SK-N-SH (cell line): Measurements from ENCODE around the gene ZBTB26. TPM values are rescaled to one million over a fixed set of nuclear protein-coding genes. Genes with fewer than 3 reads are reported as not detected.
A peak's percentile ranks its signal among the peaks of the same experiment; 100 is the strongest.

Source experiments
- CTCF ChIA-PET: fragments of 300-600, 350-600 bp; formaldehyde crosslinking; extraction: SDS; loops from one replicate; lab custom pipeline; 2021; lab: Yijun Ruan, JAX
- POLR2A ChIA-PET: fragments of 350-600 bp; sonication (Branson Sonifier 250); formaldehyde crosslinking; extraction: SDS; loops from one replicate; lab custom pipeline; 2020; ENCODE audit warnings: antibody characterized with exemption, inconsistent platforms; lab: Yijun Ruan, JAX
- DNase-seq: peaks from one replicate; pipeline ENCODE4 v3.0.0; 2012
- H2AFZ ChIP-seq: fragments of 200-600 bp; sonication (generic); 2 replicates; pipeline ENCODE4 v1.8.1; 2016; ENCODE audit warnings: antibody characterized with exemption, mild to moderate bottlenecking, low read depth
- H3F3A ChIP-seq: fragments of 200-600 bp; sonication (generic); replicated peaks from 2 replicates; pipeline ENCODE3; 2016; ENCODE audit warnings: antibody characterized with exemption, mild to moderate bottlenecking; ENCODE audit not compliant: insufficient read depth
- H3K27ac ChIP-seq, 2 experiments: fragments of 200-500 bp in 1 of 2; fragments of 200-600 bp in 1 of 2; sonication (Bioruptor generic) in 1 of 2; sonication (generic), shearing (Covaris generic) in 1 of 2; 2 replicates each; pipeline versions ENCODE4 v1.5.1 to v1.6.1; 2014 to 2016; ENCODE audit warnings: low read depth in 2 of 2, inconsistent platforms in 1 of 2, low read length in 1 of 2, mild to moderate bottlenecking in 1 of 2, mixed read lengths in 1 of 2
- H3K27me3 ChIP-seq: fragments of 200-600 bp; sonication (generic), shearing (Covaris generic); 2 replicates; pipeline ENCODE4 v1.6.1; 2016; ENCODE audit warnings: mixed run types; ENCODE audit not compliant: insufficient read depth
- H3K36me3 ChIP-seq, 2 experiments: fragments of 200-500 bp in 1 of 2; fragments of 200-600 bp in 1 of 2; sonication (Bioruptor generic) in 1 of 2; sonication (generic) in 1 of 2; replicated peaks in 1 of 2; 2 replicates each; pipeline versions ENCODE3 to v1.5.1; 2014 to 2016; ENCODE audit warnings: low read length in 1 of 2, mild to moderate bottlenecking in 1 of 2; ENCODE audit not compliant: insufficient read depth in 2 of 2, control insufficient read depth in 1 of 2
- H3K4me1 ChIP-seq, 2 experiments: fragments of 200-500 bp in 1 of 2; fragments of 200-600 bp in 1 of 2; sonication (Bioruptor generic) in 1 of 2; sonication (generic), shearing (Covaris generic) in 1 of 2; 2 replicates each; pipeline versions ENCODE4 v1.5.1 to v1.6.1; 2014 to 2016; ENCODE audit warnings: low read depth in 1 of 2, low read length in 1 of 2, mixed run types in 1 of 2; ENCODE audit not compliant: insufficient read depth in 2 of 2, control insufficient read depth in 1 of 2
- H3K4me2 ChIP-seq: fragments of 200-600 bp; sonication (generic), shearing (Covaris generic); 2 replicates; pipeline ENCODE4 v1.6.1; 2017; ENCODE audit warnings: mixed run types
- H3K4me3 ChIP-seq, 2 experiments: fragments of 200-500 bp in 1 of 2; fragments of 200-600 bp in 1 of 2; sonication (Bioruptor generic) in 1 of 2; sonication (generic), shearing (Covaris generic) in 1 of 2; 2 replicates each; pipeline versions ENCODE4 v1.5.1 to v1.8.1; 2014 to 2016; ENCODE audit warnings: low read depth in 2 of 2, inconsistent platforms in 1 of 2, low read length in 1 of 2, mild to moderate bottlenecking in 1 of 2, mixed read lengths in 1 of 2, moderate library complexity in 1 of 2
- H3K79me2 ChIP-seq: fragments of 200-600 bp; sonication (generic); 2 replicates; pipeline ENCODE4 v1.8.1; 2017; ENCODE audit warnings: mild to moderate bottlenecking; ENCODE audit not compliant: insufficient read depth
- H3K9ac ChIP-seq: fragments of 200-600 bp; sonication (generic); 2 replicates; pipeline ENCODE4 v1.6.1; 2017; ENCODE audit warnings: mixed run types
- H3K9me2 ChIP-seq: fragments of 200-600 bp; sonication (generic); 2 replicates; pipeline ENCODE4 v1.6.1; 2017; ENCODE audit warnings: mixed run types
- H3K9me3 ChIP-seq: fragments of 200-600 bp; sonication (generic); 2 replicates; pipeline ENCODE4 v1.6.1; 2017; ENCODE audit warnings: mixed run types, mild to moderate bottlenecking, moderate library complexity
- H4K20me1 ChIP-seq: fragments of 200-600 bp; sonication (generic); 2 replicates; pipeline ENCODE4 v1.6.1; 2017; ENCODE audit warnings: mild to moderate bottlenecking, mixed run types; ENCODE audit not compliant: insufficient read depth
- CHD2 ChIP-seq: fragments of 150-350 bp; IDR thresholded peaks from 2 replicates; pipeline ENCODE4 v1.6.1; 2018; ENCODE audit warnings: low read length; ENCODE audit not compliant: partially characterized antibody
- ELF1 ChIP-seq: IDR thresholded peaks from 2 replicates; pipeline ENCODE4 v1.4.0; 2012
- FOSL2 ChIP-seq: IDR thresholded peaks from 2 replicates; pipeline ENCODE4 v1.4.0; 2012; ENCODE audit warnings: low read depth, mild to moderate bottlenecking, moderate library complexity, borderline replicate concordance
- GABPA ChIP-seq: IDR thresholded peaks from 2 replicates; pipeline ENCODE4 v1.4.0; 2012; ENCODE audit warnings: low read depth, mild to moderate bottlenecking
- IRF3 ChIP-seq: fragments of 150-350 bp; IDR thresholded peaks from 2 replicates; pipeline ENCODE4 v1.6.1; 2016; ENCODE audit warnings: mild to moderate bottlenecking, low read depth, low read length
- MAX ChIP-seq: IDR thresholded peaks from 2 replicates; pipeline ENCODE4 v1.4.0; 2012; ENCODE audit warnings: low read depth
- MXI1 ChIP-seq: IDR thresholded peaks from 2 replicates; pipeline ENCODE4 v1.6.1; 2012; ENCODE audit warnings: mild to moderate bottlenecking, low read depth, low read length, improper control_type of control experiment
- NFIC ChIP-seq: IDR thresholded peaks from 2 replicates; pipeline ENCODE4 v1.4.0; 2012; ENCODE audit warnings: borderline replicate concordance
- PBX3 ChIP-seq: IDR thresholded peaks from 2 replicates; pipeline ENCODE4; 2012
- POLR2AphosphoS5 ChIP-seq: IDR thresholded peaks from 2 replicates; pipeline ENCODE4 v1.6.1; 2012; ENCODE audit warnings: low read depth, low read length
- RCOR1 ChIP-seq: fragments of 150-350 bp; IDR thresholded peaks from 2 replicates; pipeline ENCODE4 v1.6.1; 2017; ENCODE audit warnings: antibody characterized with exemption, low read length
- REST ChIP-seq: IDR thresholded peaks from 2 replicates; pipeline ENCODE4 v1.6.1; 2012; ENCODE audit warnings: mild to moderate bottlenecking, low read depth, low read length, moderate library complexity
- SIN3A ChIP-seq: IDR thresholded peaks from 2 replicates; pipeline ENCODE4 v1.6.1; 2012; ENCODE audit warnings: low read depth, mild to moderate bottlenecking, low read length, moderate library complexity, borderline replicate concordance
- TAF1 ChIP-seq: IDR thresholded peaks from 2 replicates; pipeline ENCODE4 v1.6.1; 2012; ENCODE audit warnings: low read depth, mild to moderate bottlenecking, low read length, moderate library complexity, borderline replicate concordance
- TCF12 ChIP-seq: IDR thresholded peaks from 2 replicates; pipeline ENCODE4 v1.4.0; 2012
- ZBTB33 ChIP-seq: IDR thresholded peaks from 2 replicates; pipeline ENCODE4 v1.4.0; 2012; ENCODE audit warnings: low read depth, borderline replicate concordance
- WGBS: methylation state at CpG from one replicate; pipeline ENCODE4 v1.1.6; 2017; ENCODE audit warnings: low lambda C conversion rate; 5-methylcytosine and 5-hydroxymethylcytosine counted together
- polyA plus RNA-seq, 3 experiments: library from polyadenylated mRNA; depleted of rRNA; stranded (reverse); fragments of >200 nt; gene quantifications; 2 replicates each; pipeline ENCODE4 v1.2.3, GENCODE V29; 2012

Gene ZBTB26
- polyA plus RNA-seq, 1 of the 3 experiments (the other 2 are of a cell fraction) = 3.9 TPM

GRCh38 chr9:122912964-122913673 is 18.2 kb downstream of the ZBTB26 start, which contains the start of gene ZBTB6:
TSS of gene ZBTB6 (minus strand) at chr9:122913323. CDS start at chr9:122912072, 1,251 bp downstream.
- peaks cover 38 to 47% of the 10 kb centered on the region in 2 experiments for H3K36me3 ChIP-seq
- POLR2A ChIA-PET = interaction anchor here (1.4 to 2.5 kb wide), 3 partner anchors 18 to 85 kb away, joined by 4 to 18 read pairs (median 14); partner anchors contain the start of genes PDCL, RABGAP1 and ZBTB26
- under 1% methylated on average over 34 of the region's 35 CpGs for WGBS
- peak within 1 kb of the TSS; percentile 78 for H3K9ac ChIP-seq
- H3F3A ChIP-seq = peaks cover 41% of the 10 kb centered on the region
- peak; percentile 81 for DNase-seq
- TF ChIP-seq NFIC (no peak), GABPA (peak; percentile 96), TAF1 (peak; percentile 84), RCOR1 (peak; percentile 56; the same call in 1 of the 2 replicates), ELF1 (peak; percentile 91), MAX (peak; percentile 75), CHD2 (peak; percentile 87), TCF12 (peak; percentile 13; the same call in 1 of the 2 replicates), ZBTB33 (peak; percentile 68; the same call in 1 of the 2 replicates), FOSL2 (no peak), POLR2AphosphoS5 (peak; percentile 85), MXI1 (peak; percentile 29; the same call in 1 of the 2 replicates), SIN3A (peak; percentile 85), IRF3 (no peak; the same call in 1 of the 2 replicates), PBX3 (peak; percentile 18; the same call in 1 of the 2 replicates), REST (no peak)
- no peaks in the 10 kb centered on the region for H3K27me3 ChIP-seq
- no peaks in the 10 kb centered on the region for H4K20me1 ChIP-seq
- peaks cover 0 to 7% of the 10 kb centered on the region in 2 experiments; a peak in 2 of 4 replicates for H3K4me1 ChIP-seq
- no peaks in the 10 kb centered on the region for H3K9me3 ChIP-seq
- H3K27ac ChIP-seq = peak within 1 kb of the TSS; percentile 86 to 96
- H3K9me2 ChIP-seq = no peaks in the 10 kb centered on the region
- H2AFZ ChIP-seq = peak within 1 kb of the TSS; percentile 86
- CTCF ChIA-PET = interaction anchor here (0.8 to 1.8 kb wide), 3 partner anchors 17 to 78 kb away, joined by 3 to 5 read pairs (median 5); partner anchors contain the start of gene ZBTB26
- peak within 1 kb of the TSS; percentile 67 for H3K4me2 ChIP-seq
- H3K4me3 ChIP-seq = peak within 1 kb of the TSS; percentile 72 to 93
- H3K79me2 ChIP-seq = peaks cover 60% of the 10 kb centered on the region
